OCI-LY1 (cell line): ENCODE data around the gene MTM1.

ENCODE experiments used
- EZH2 ChIP-seq: fragments of 200-600 bp; sonication (generic), shearing (Covaris generic); IDR thresholded peaks from 2 replicates; pipeline ENCODE4 v1.8.0; 2017; ENCODE audit warnings: borderline replicate concordance, mixed run types, mild to moderate bottlenecking, antibody characterized with exemption, low read length, moderate library complexity, mixed read lengths
- TF ChIP-seq, protein P1 (sequence below): fragments of 200-600 bp; sonication (generic), shearing (Covaris generic); IDR thresholded peaks from 2 replicates; pipeline ENCODE4 v1.5.1; 2017; ENCODE audit warnings: mild to moderate bottlenecking, antibody characterized with exemption, low read length, moderate library complexity, mixed read lengths

DNA sequence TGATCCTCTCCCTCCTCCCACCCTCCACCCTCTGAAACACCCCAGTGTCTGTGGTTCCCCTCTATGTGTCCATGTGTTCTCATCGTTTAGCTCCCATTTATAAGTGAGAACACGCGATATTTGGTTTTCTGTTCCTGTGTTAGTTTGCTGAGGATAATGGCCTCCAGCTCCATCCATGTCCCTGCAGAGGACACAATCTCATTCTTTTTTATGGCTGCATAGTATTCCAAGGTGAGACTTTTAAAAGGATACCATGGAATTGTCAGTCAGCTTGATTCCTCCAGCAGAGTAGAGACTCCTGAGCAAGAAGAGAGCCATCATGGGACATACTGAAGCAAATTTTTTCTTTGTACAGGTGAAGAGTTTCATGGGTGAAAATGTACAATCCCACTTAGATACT lies 38.8 kb upstream of the MTM1 start:
- no peak for TF ChIP-seq EZH2
- TF ChIP-seq, protein P1, sequence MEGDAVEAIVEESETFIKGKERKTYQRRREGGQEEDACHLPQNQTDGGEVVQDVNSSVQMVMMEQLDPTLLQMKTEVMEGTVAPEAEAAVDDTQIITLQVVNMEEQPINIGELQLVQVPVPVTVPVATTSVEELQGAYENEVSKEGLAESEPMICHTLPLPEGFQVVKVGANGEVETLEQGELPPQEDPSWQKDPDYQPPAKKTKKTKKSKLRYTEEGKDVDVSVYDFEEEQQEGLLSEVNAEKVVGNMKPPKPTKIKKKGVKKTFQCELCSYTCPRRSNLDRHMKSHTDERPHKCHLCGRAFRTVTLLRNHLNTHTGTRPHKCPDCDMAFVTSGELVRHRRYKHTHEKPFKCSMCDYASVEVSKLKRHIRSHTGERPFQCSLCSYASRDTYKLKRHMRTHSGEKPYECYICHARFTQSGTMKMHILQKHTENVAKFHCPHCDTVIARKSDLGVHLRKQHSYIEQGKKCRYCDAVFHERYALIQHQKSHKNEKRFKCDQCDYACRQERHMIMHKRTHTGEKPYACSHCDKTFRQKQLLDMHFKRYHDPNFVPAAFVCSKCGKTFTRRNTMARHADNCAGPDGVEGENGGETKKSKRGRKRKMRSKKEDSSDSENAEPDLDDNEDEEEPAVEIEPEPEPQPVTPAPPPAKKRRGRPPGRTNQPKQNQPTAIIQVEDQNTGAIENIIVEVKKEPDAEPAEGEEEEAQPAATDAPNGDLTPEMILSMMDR, result no peak
